ENCODE results near the gene RABGEF1.
"Not testable (repeated sequence)": the region's sequence is repeated elsewhere in the genome, so short reads cannot be mapped to it uniquely, and the experiment has no call there.

The RABGEF1 gene

DNA sequence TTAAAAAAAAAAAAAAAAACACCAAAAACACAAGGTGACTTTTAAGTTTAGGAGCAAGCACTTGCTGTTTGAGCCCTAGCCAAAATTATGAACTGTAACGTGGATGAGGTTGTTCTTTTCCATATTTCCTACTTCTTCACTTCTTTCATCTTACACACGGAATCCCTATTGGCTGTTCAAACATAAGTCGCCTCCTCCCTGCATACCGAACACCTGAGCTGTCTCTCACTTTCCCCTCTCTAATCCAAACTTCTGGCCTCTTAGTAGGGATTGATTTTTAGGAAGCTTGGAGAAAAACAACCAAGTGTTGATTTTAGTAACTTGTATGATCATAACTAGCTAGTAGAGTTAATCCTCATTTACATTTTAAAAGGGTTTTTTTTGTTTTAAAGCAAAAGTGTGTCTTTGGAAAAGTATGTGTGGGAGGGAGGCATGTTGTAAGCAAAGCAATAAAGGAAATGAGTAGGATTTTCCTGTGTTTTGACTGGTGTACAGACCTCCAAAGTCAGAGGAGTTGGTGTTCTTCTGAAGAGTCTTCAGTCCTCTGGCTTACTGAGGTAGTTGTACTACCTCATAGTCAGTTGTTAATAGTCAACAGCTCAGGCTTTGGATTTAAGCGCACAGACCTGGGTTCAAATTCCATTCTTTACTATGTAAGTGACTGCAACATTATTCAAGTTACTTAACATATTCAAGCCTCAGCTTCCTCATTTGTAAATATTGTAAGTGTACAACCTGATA is 39.3 kb downstream of the RABGEF1 start:
- DNase-seq (ENCODE audit: low read depth): no peak
- TF ChIP-seq, protein P1, sequence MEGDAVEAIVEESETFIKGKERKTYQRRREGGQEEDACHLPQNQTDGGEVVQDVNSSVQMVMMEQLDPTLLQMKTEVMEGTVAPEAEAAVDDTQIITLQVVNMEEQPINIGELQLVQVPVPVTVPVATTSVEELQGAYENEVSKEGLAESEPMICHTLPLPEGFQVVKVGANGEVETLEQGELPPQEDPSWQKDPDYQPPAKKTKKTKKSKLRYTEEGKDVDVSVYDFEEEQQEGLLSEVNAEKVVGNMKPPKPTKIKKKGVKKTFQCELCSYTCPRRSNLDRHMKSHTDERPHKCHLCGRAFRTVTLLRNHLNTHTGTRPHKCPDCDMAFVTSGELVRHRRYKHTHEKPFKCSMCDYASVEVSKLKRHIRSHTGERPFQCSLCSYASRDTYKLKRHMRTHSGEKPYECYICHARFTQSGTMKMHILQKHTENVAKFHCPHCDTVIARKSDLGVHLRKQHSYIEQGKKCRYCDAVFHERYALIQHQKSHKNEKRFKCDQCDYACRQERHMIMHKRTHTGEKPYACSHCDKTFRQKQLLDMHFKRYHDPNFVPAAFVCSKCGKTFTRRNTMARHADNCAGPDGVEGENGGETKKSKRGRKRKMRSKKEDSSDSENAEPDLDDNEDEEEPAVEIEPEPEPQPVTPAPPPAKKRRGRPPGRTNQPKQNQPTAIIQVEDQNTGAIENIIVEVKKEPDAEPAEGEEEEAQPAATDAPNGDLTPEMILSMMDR (conservative IDR thresholded peaks at IDR 0.05; ENCODE audit: low read length): no peak
- H3K4me3 ChIP-seq (ENCODE audit: low read length): no peak overlapping the region

GRCh38 chr7:66781408-66782090 is 41.0 kb downstream of the RABGEF1 start:
- no peak for DNase-seq (ENCODE audit: low read depth)
- TF ChIP-seq, protein P1 (conservative IDR thresholded peaks at IDR 0.05; ENCODE audit: low read length): no peak
- H3K4me3 ChIP-seq (ENCODE audit: low read length): no peak overlapping the region

- DNase-seq (ENCODE audit: low read depth); H3K4me3 ChIP-seq (ENCODE audit: low read length): not testable (repeated sequence)
These were observed 42.3 kb downstream of the RABGEF1 start for GRCh38 chr7:66782875-66783274.

GRCh38 chr7:66783887-66784595 is 43.5 kb downstream of the RABGEF1 start:
- not testable (repeated sequence) for H3K4me3 ChIP-seq (ENCODE audit: low read length); DNase-seq (ENCODE audit: low read depth)

GRCh38 chr7:66790196-66790595 is 49.7 kb downstream of the RABGEF1 start:
- TF ChIP-seq, protein P1 (conservative IDR thresholded peaks at IDR 0.05; ENCODE audit: low read length): no peak
- peak; percentile 13 for DNase-seq (ENCODE audit: low read depth)
- H3K4me3 ChIP-seq (ENCODE audit: low read length): no peak overlapping the region

GRCh38 chr7:66790725-66791124 is 50.2 kb downstream of the RABGEF1 start:
- no peak overlapping the region for H3K4me3 ChIP-seq (ENCODE audit: low read length)
- no peak for DNase-seq (ENCODE audit: low read depth)
- TF ChIP-seq, protein P1 (conservative IDR thresholded peaks at IDR 0.05; ENCODE audit: low read length): no peak

DNA sequence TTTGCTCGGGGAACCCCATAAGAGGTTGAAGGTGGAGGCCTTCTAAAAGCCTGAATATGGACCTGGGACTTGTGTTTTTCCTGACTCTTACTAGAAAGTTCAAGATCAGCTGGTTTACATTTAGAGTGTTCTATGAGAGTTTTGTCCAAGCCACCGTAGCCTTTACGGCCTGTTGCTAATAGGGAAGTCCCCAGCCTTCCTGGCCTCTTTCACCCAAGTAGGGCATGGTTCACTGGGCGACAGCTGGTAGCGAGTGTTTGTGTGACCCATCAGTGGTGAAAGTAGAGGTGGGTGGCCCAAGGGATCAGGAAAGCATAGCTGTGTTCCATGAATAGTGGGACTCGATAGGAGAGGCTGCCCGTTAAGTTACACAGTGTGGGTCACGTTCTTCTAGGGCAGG is 60.1 kb downstream of the RABGEF1 start:
- no peak for DNase-seq (ENCODE audit: low read depth)
- TF ChIP-seq, protein P1 (conservative IDR thresholded peaks at IDR 0.05; ENCODE audit: low read length): no peak
- H3K4me3 ChIP-seq (ENCODE audit: low read length): no peak overlapping the region

GRCh38 chr7:66804001-66804400 is 63.5 kb downstream of the RABGEF1 start:
- H3K4me3 ChIP-seq (ENCODE audit: low read length): no peak overlapping the region
- peak; percentile 45 for DNase-seq (ENCODE audit: low read depth)
- TF ChIP-seq, protein P1 (conservative IDR thresholded peaks at IDR 0.05; ENCODE audit: low read length): no peak

Measured in AG10803 (cell line).